ENCODE measurements around the gene ABCA2.

DNA sequence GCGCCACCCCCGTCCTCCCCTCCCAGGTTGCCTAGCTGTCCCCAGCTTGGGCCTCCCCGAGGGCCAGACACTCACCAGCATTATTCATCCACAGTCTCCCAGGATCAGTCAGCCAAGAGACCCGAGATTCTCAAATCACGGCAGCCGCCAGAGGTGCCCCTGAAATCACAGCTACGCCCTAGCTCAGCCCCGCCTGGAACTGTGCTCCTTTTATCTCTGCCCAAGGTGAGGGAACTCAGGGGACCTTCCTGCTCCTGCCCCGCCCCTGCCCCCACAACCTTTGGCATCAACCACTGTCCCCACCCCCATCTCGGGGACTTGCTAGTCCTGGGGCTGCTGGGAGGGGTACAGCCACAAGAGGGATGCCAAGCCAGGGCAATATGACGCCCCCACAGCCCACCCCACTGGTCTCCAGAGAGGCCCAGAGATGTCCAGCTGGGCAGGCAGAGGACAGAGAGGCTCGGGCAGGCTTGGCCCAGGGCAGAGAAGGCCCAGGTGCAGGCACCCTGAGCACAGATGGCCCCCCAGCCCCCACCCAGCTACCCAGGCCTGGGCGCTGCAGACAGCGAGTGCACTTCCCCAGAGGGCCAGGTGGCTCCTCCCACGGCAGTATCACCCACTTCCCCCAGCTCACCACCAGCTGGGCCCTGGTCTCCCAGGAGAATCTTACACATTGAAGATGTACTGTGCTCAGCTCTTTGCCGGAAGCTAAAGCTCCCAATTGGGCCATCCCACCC is 4.0 kb upstream of the ABCA2 start, which contains the start of gene FUT7:
- TF ChIP-seq, protein P1, sequence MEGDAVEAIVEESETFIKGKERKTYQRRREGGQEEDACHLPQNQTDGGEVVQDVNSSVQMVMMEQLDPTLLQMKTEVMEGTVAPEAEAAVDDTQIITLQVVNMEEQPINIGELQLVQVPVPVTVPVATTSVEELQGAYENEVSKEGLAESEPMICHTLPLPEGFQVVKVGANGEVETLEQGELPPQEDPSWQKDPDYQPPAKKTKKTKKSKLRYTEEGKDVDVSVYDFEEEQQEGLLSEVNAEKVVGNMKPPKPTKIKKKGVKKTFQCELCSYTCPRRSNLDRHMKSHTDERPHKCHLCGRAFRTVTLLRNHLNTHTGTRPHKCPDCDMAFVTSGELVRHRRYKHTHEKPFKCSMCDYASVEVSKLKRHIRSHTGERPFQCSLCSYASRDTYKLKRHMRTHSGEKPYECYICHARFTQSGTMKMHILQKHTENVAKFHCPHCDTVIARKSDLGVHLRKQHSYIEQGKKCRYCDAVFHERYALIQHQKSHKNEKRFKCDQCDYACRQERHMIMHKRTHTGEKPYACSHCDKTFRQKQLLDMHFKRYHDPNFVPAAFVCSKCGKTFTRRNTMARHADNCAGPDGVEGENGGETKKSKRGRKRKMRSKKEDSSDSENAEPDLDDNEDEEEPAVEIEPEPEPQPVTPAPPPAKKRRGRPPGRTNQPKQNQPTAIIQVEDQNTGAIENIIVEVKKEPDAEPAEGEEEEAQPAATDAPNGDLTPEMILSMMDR (IDR thresholded peaks at IDR 0.05 in 2 of 3, conservative IDR thresholded peaks at IDR 0.05 in 1 of 3; ENCODE audit: borderline replicate concordance in 1 of 3, insufficient read depth in 1 of 3, low read depth in 2 of 3, low read length in 2 of 3), result no peak
- TF ChIP-seq EGR1 (IDR thresholded peaks at IDR 0.05; ENCODE audit: low read depth) (no peak), RAD21 (IDR thresholded peaks at IDR 0.05; ENCODE audit: low read depth) (no peak), SP1 (IDR thresholded peaks at IDR 0.05; ENCODE audit: low read depth) (no peak), YY1 (IDR thresholded peaks at IDR 0.05; ENCODE audit: extremely low read depth, insufficient replicate concordance, low read depth, low read length) (no peak), POLR2A (IDR thresholded peaks at IDR 0.05; ENCODE audit: borderline replicate concordance, extremely low read depth, insufficient read depth, insufficient read length) (no peak), EZH2phosphoT487 (IDR thresholded peaks at IDR 0.05; ENCODE audit: borderline replicate concordance) (no peak), FOSL1 (IDR thresholded peaks at IDR 0.05; ENCODE audit: low read depth) (no peak), POLR2AphosphoS5 (IDR thresholded peaks at IDR 0.05; ENCODE audit: low read depth, low read length) (no peak), CEBPB (IDR thresholded peaks at IDR 0.05; ENCODE audit: low read depth) (no peak), EZH2 (IDR thresholded peaks at IDR 0.05) (no peak), ZNF274 (IDR thresholded peaks at IDR 0.05; ENCODE audit: low read depth, low read length) (no peak)
- TF ChIP-seq, protein P2, sequence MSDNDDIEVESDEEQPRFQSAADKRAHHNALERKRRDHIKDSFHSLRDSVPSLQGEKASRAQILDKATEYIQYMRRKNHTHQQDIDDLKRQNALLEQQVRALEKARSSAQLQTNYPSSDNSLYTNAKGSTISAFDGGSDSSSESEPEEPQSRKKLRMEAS (IDR thresholded peaks at IDR 0.05), result no peak
- TF ChIP-seq, protein P3, sequence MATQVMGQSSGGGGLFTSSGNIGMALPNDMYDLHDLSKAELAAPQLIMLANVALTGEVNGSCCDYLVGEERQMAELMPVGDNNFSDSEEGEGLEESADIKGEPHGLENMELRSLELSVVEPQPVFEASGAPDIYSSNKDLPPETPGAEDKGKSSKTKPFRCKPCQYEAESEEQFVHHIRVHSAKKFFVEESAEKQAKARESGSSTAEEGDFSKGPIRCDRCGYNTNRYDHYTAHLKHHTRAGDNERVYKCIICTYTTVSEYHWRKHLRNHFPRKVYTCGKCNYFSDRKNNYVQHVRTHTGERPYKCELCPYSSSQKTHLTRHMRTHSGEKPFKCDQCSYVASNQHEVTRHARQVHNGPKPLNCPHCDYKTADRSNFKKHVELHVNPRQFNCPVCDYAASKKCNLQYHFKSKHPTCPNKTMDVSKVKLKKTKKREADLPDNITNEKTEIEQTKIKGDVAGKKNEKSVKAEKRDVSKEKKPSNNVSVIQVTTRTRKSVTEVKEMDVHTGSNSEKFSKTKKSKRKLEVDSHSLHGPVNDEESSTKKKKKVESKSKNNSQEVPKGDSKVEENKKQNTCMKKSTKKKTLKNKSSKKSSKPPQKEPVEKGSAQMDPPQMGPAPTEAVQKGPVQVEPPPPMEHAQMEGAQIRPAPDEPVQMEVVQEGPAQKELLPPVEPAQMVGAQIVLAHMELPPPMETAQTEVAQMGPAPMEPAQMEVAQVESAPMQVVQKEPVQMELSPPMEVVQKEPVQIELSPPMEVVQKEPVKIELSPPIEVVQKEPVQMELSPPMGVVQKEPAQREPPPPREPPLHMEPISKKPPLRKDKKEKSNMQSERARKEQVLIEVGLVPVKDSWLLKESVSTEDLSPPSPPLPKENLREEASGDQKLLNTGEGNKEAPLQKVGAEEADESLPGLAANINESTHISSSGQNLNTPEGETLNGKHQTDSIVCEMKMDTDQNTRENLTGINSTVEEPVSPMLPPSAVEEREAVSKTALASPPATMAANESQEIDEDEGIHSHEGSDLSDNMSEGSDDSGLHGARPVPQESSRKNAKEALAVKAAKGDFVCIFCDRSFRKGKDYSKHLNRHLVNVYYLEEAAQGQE (IDR thresholded peaks at IDR 0.05; ENCODE audit: low read depth), result no peak

Measured in HCT116 (cell line).